GM21723 (cell line): ENCODE measurements around the gene MYBPC3.

ENCODE experiments used
- ATAC-seq: cut with Tn5 transposase; IDR thresholded peaks from one replicate; pipeline ENCODE4 v1.9.1; 2021; ENCODE audit warnings: mild to moderate bottlenecking, moderate library complexity; ENCODE audit not compliant: unreplicated experiment

MYBPC3 gene

GRCh38 chr11:47359162-47359561, 6.7 kb upstream of the MYBPC3 start:
- ATAC-seq = no peak

- ATAC-seq = no peak
Measured at GRCh38 chr11:47358731-47359051, 6.2 kb upstream of the MYBPC3 start.

- ATAC-seq = no peak
Measured at GRCh38 chr11:47357985-47358730, 5.7 kb upstream of the MYBPC3 start.

GRCh38 chr11:47356998-47357329, 4.5 kb upstream of the MYBPC3 start:
- no peak for ATAC-seq

GRCh38 chr11:47356129-47356997, 3.9 kb upstream of the MYBPC3 start:
- no peak for ATAC-seq

- no peak for ATAC-seq
Measured at GRCh38 chr11:47355283-47356128, 3.0 kb upstream of the MYBPC3 start.

GRCh38 chr11:47354913-47355282, 2.4 kb upstream of the MYBPC3 start:
- no peak for ATAC-seq

GRCh38 chr11:47353978-47354774, 1.7 kb upstream of the MYBPC3 start:
- ATAC-seq = no peak

GRCh38 chr11:47351156-47352126, 1.1 kb downstream of the MYBPC3 start:
- ATAC-seq = no peak

GRCh38 chr11:47350315-47350714, 2.2 kb downstream of the MYBPC3 start:
- no peak for ATAC-seq

- ATAC-seq = no peak
Measured at GRCh38 chr11:47349521-47350095, 2.9 kb downstream of the MYBPC3 start.

GRCh38 chr11:47348859-47349258, 3.6 kb downstream of the MYBPC3 start:
- ATAC-seq = no peak

- no peak for ATAC-seq
Measured at GRCh38 chr11:47348131-47348802, 4.2 kb downstream of the MYBPC3 start.

GRCh38 chr11:47347137-47347536, 5.4 kb downstream of the MYBPC3 start:
- no peak for ATAC-seq

- ATAC-seq = no peak
Measured at GRCh38 chr11:47345890-47346563, 6.5 kb downstream of the MYBPC3 start.

GRCh38 chr11:47342854-47343253, 9.6 kb downstream of the MYBPC3 start:
- ATAC-seq = no peak

- ATAC-seq = no peak
Measured at GRCh38 chr11:47342036-47342803, 10.3 kb downstream of the MYBPC3 start.
